Calu3 (cell line): ENCODE measurements around the gene KRT73. TPM values are rescaled to one million over a fixed set of nuclear protein-coding genes. Genes with fewer than 3 reads are reported as not detected.

Experiments
- BruUV-seq: library from RNA; stranded (reverse); fragments of 400-500 nt; replicated peaks from 2 replicates; lab custom pipeline; 2021; lab: Mats Ljungman, UMichigan
- CTCF ChIA-PET: fragments of 300-600 bp; sonication (Branson Sonifier 250); formaldehyde crosslinking; loops from one replicate; lab custom pipeline; 2022; ENCODE audit warnings: antibody characterized with exemption; lab: Charles Lee
- DNase-seq: peaks from one replicate; pipeline ENCODE4 v3.0.0; 2022
- H3K27ac Mint-ChIP-seq: one replicate; pipeline ENCODE4 v1.8.0; 2022; ENCODE audit warnings: mixed read lengths; ENCODE audit not compliant: unreplicated experiment
- H3K27me3 Mint-ChIP-seq: one replicate; pipeline ENCODE4 v1.8.0; 2022; ENCODE audit warnings: mixed read lengths; ENCODE audit not compliant: unreplicated experiment
- H3K36me3 Mint-ChIP-seq: one replicate; pipeline ENCODE4 v1.8.0; 2022; ENCODE audit warnings: mild to moderate bottlenecking, moderate library complexity, mixed read lengths; ENCODE audit not compliant: insufficient read depth, unreplicated experiment
- H3K4me1 Mint-ChIP-seq: one replicate; pipeline ENCODE4 v1.8.0; 2022; ENCODE audit warnings: mild to moderate bottlenecking, low read depth, mixed read lengths; ENCODE audit not compliant: unreplicated experiment
- H3K4me3 Mint-ChIP-seq: one replicate; pipeline ENCODE4 v1.8.0; 2022; ENCODE audit warnings: mild to moderate bottlenecking, low read depth, moderate library complexity, mixed read lengths; ENCODE audit not compliant: unreplicated experiment
- H3K9me3 Mint-ChIP-seq: one replicate; pipeline ENCODE4 v1.8.0; 2022; ENCODE audit warnings: low read depth, mixed read lengths; ENCODE audit not compliant: unreplicated experiment
- intact Hi-C: fragments of 100-400 bp; cut with micrococcal nuclease; formaldehyde crosslinking; loops from one replicate; pipeline ENCODE4 v1.10.0; 2022; ENCODE audit not compliant: unreplicated experiment
- total RNA-seq: library from RNA; stranded (reverse); gene quantifications from 2 replicates; pipeline ENCODE4 v1.2.3, GENCODE V29; 2022
- TF ChIP-seq, protein P1 (sequence below): fragments of 200-600 bp; IDR thresholded peaks from one replicate; pipeline ENCODE4 v1.8.0; 2022; ENCODE audit warnings: antibody characterized with exemption; ENCODE audit not compliant: unreplicated experiment

KRT73 gene
- total RNA-seq, 1 experiment from 2014 or later: not detected

DNA sequence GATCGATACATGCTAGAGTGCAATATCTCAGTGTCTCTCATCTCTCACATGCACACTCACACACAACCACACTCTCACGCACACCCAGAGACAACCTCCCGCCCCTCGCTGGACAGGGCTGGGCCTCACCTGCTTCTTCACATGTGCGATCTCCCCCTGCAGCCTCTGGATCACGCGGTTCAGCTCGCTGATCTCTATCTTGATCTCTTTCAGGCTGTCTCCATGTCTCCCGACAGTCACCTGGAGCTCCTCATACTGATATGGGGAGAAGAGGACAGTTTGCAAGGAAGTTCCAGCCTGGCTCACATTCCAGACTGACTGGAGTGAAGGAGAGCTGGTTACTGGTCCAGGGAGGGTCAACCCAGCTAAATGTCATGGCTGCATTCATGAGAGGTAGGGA lies 29.2 kb upstream of the KRT73 start:
- CTCF ChIA-PET: no interaction called here
- H3K4me3 Mint-ChIP-seq: no peak overlapping the region
- no peaks in the 10 kb centered on the region for H3K9me3 Mint-ChIP-seq
- peaks cover 82% of the 10 kb centered on the region for H3K27me3 Mint-ChIP-seq
- intact Hi-C loops: no loop called here
- TF ChIP-seq, protein P1, sequence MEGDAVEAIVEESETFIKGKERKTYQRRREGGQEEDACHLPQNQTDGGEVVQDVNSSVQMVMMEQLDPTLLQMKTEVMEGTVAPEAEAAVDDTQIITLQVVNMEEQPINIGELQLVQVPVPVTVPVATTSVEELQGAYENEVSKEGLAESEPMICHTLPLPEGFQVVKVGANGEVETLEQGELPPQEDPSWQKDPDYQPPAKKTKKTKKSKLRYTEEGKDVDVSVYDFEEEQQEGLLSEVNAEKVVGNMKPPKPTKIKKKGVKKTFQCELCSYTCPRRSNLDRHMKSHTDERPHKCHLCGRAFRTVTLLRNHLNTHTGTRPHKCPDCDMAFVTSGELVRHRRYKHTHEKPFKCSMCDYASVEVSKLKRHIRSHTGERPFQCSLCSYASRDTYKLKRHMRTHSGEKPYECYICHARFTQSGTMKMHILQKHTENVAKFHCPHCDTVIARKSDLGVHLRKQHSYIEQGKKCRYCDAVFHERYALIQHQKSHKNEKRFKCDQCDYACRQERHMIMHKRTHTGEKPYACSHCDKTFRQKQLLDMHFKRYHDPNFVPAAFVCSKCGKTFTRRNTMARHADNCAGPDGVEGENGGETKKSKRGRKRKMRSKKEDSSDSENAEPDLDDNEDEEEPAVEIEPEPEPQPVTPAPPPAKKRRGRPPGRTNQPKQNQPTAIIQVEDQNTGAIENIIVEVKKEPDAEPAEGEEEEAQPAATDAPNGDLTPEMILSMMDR: no peak
- no peak overlapping the region for H3K27ac Mint-ChIP-seq
- H3K4me1 Mint-ChIP-seq: no peaks in the 10 kb centered on the region
- no TSS peak for BruUV-seq
- DNase-seq: no peak
- H3K36me3 Mint-ChIP-seq: no peaks in the 10 kb centered on the region

DNA sequence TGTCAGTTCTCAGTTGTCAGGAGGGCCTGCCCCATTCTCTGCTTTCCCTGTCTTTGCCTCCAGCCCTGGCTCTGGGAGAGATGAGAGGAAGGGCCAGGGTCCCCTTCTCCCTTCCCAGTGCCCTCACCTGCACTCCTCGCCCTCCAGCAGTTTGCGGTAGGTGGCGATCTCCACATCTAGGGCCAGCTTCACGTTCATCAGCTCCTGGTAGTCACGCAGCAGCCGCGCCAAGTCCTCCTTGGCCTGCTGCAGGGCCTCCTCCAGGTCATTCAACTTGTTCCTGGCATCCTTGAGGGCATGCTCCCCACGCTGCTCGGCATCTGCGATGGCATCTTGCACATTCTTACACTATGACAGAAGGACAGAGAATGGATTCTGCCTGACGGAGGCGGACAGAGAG lies 28.3 kb upstream of the KRT73 start:
- no peaks in the 10 kb centered on the region for H3K4me1 Mint-ChIP-seq
- intact Hi-C loops: no loop called here
- H3K4me3 Mint-ChIP-seq: no peak overlapping the region
- H3K27me3 Mint-ChIP-seq: peaks cover 92% of the 10 kb centered on the region
- DNase-seq: no peak
- no TSS peak for BruUV-seq
- H3K9me3 Mint-ChIP-seq: no peaks in the 10 kb centered on the region
- H3K27ac Mint-ChIP-seq: no peak overlapping the region
- no peaks in the 10 kb centered on the region for H3K36me3 Mint-ChIP-seq
- CTCF ChIA-PET: no interaction called here
- TF ChIP-seq, protein P1: no peak

DNA sequence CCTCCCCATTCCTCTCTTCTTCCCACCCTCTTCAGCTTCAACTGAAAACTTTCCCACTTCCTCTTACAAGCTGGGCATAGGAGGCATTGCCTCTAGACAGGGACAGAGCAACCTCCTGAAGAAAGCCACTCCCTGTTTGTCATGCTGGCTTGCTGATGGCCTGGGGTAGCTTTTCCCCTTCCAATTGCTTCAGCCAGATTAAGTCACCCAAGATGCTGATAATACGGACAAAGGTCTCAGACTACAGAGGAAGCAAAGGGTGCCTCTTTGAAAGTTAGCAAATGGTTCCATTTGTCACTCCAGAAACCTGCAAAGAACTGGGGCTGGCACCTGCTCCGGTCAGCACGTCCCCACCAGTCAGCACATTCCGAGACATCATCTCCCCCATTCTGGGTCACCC lies 27.6 kb upstream of the KRT73 start:
- H3K36me3 Mint-ChIP-seq: no peaks in the 10 kb centered on the region
- no TSS peak for BruUV-seq
- H3K27me3 Mint-ChIP-seq: peaks cover 99% of the 10 kb centered on the region
- TF ChIP-seq, protein P1: no peak
- no peaks in the 10 kb centered on the region for H3K9me3 Mint-ChIP-seq
- no peaks in the 10 kb centered on the region for H3K4me1 Mint-ChIP-seq
- DNase-seq: no peak
- intact Hi-C loops: no loop called here
- no peak overlapping the region for H3K4me3 Mint-ChIP-seq
- no peak overlapping the region for H3K27ac Mint-ChIP-seq
- CTCF ChIA-PET: no interaction called here

DNA sequence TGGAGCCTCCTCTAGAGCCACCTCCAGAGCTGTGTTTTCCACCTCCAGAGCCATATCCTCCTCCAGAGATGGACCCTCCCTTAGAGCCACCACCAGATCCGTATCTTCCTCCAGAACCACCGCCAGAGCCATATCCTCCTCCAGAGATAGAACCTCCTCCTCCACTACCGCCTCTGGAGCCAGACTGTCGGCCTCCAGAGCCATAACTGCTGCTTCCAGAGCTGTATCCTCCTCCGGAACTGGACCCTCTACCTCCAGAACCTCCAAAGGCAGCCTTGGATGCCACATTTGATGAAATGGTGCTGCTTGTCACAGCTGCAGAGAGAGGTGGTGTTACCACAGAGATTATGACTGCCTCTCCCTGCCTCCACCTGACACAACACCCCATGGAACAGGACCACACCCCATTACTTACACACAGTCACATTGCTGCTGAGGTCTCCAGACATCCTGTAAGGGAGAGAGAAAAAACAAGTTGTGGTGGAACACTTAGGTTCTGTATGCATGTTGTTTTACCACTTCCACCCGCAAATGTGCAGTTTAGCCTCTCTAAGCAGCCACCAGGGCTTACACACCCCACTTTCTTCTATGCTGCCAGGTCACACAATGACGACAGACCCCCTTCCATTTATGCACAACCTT lies 26.9 kb upstream of the KRT73 start:
- no peak overlapping the region for H3K4me3 Mint-ChIP-seq
- no peaks in the 10 kb centered on the region for H3K9me3 Mint-ChIP-seq
- no TSS peak for BruUV-seq
- no peak overlapping the region for H3K27ac Mint-ChIP-seq
- no peaks in the 10 kb centered on the region for H3K4me1 Mint-ChIP-seq
- H3K27me3 Mint-ChIP-seq: peaks cover 100% of the 10 kb centered on the region
- intact Hi-C loops: no loop called here
- TF ChIP-seq, protein P1: no peak
- no peaks in the 10 kb centered on the region for H3K36me3 Mint-ChIP-seq
- DNase-seq: no peak
- CTCF ChIA-PET: no interaction called here
